HG03097 (cell line): ENCODE data around the gene CYP2B6.
"Not testable (repeated sequence)": the region's sequence is repeated elsewhere in the genome, so short reads cannot be mapped to it uniquely, and the experiment has no call there.

Experiments
- ATAC-seq: cut with Tn5 transposase; IDR thresholded peaks from one replicate; pipeline ENCODE4 v1.9.1; 2021; ENCODE audit not compliant: unreplicated experiment, low FRiP score

The CYP2B6 gene

DNA sequence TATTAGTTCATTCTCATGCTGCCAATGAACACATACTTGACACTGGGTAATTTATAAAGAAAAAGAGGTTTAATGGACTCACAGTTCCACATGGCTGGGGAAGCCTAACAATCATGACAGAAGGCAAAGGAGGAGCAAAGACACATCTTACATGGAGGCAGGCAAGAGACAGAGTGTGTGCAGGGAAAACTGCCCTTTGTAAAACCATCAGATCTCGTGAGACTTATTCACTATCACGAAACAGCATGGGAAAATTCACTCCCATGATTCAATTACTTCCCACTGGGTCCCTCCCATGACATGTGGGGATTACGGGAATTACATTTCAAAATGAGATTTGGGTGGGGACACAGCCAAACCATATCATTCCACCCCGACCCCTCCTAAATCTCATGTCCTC lies 11.3 kb upstream of the CYP2B6 start:
- ATAC-seq: not testable (repeated sequence)

DNA sequence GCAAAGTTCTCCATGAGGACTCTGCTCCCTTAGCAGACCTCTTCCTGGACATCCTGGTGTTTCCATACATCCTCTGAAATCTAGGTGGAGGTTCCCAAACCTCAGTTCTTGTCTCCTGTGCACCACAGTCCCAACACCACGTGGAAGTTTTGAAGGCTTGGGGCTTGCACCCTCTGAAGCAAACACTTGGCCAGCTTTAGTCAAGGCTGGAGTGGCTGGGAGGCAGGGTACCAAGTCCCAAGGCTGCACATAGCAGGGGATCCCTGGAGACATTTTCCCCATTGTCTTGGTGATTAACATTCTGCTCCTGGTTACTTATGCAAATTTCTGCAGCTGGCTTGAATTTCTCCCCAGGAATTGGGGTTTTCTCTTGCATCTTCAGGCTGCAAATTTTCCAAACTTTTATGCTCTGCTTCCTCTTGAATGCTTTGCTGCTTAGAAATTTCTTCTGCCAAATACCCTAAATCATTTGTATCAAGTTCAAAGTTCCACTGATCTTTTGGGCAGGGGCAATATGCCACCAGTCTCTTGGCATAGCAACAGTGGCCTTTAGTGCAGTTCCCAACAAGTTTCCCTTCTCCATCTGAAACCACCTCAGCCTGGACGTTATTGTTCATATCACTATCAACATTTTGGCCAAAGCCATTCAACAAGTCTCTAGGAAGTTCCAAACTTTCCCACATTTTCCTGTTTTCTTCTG lies 10.2 kb upstream of the CYP2B6 start:
- ATAC-seq: not testable (repeated sequence)

GRCh38 chr19:40981591-40981990 lies 9.5 kb upstream of the CYP2B6 start:
- ATAC-seq: no peak

DNA sequence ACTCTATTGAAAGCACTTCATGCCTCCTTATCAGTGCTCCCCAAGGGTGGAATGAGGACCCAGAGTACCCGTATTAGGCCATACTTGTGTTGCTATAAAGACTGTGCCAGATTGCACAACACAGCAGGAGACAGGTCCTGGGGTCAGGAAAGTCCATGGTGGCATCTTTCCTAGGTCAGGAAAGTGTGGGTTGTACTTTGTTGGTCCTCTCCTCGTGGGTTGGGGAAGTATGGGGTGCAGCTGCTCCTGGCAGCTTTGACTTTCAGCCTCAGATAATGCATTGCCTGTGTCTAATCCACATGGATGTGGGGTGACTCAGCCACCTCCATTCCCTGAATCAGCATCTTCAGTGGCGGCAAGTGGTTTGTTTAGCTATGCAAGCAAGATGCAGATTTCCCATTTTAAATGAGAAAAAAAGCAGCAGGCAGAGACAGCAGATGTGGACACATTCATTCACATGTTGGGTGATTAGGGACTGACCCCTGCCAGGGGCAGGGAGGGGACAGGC lies 8.4 kb upstream of the CYP2B6 start:
- no peak for ATAC-seq

GRCh38 chr19:40989453-40989852 lies 1.6 kb upstream of the CYP2B6 start:
- ATAC-seq: no peak

GRCh38 chr19:40995355-40995754 lies 4.3 kb downstream of the CYP2B6 start:
- no peak for ATAC-seq

- not testable (repeated sequence) for ATAC-seq
Observed at GRCh38 chr19:40999018-40999417, 7.9 kb downstream of the CYP2B6 start.

DNA sequence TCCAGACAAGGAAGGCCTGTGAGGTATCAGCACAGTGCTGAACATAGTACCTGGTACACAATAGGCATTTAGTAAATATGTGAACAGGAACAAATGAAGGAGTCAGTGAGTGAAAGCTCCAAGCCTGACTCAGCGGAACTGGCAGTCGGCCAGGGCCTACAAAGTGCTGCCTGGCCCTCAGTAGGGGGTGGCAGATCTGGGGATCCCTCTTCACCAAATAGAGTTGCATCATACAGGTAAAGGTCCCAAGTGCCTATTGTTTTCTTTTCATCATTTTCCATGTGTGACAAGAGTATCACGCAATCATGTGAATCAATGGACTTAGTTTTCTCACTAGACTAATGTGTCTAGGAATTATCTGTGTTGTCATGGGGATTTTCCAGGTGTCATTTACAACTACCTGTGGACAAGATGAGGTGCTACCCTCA lies 9.2 kb downstream of the CYP2B6 start:
- ATAC-seq: no peak

- no peak for ATAC-seq
Observed at GRCh38 chr19:41001243-41001971, 10.3 kb downstream of the CYP2B6 start.

GRCh38 chr19:41003656-41004055 lies 12.6 kb downstream of the CYP2B6 start:
- not testable (repeated sequence) for ATAC-seq

- ATAC-seq: no peak
Observed at GRCh38 chr19:41009700-41010235, 18.7 kb downstream of the CYP2B6 start.

DNA sequence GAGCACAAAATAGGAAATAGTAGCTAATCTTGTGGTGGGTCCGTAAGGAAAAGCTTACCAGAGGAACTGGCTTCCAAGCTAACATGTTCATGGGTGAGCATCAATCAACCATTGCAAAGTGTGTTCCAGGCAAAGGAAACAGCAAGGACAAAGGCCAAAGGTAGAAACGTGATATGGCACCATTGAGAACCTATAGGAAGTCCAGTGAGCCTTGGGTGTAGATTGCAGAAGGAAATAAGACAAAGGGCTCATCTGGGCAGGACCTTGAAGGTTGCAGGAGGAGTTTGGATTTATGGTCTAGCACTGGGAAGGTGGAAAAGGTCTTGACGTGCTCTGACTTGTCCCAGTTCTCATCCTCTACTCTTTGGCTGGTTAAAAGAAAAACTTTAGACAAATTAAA lies 22.3 kb downstream of the CYP2B6 start:
- ATAC-seq: no peak

- ATAC-seq: no peak
Observed at GRCh38 chr19:41014643-41015042, 23.6 kb downstream of the CYP2B6 start.

DNA sequence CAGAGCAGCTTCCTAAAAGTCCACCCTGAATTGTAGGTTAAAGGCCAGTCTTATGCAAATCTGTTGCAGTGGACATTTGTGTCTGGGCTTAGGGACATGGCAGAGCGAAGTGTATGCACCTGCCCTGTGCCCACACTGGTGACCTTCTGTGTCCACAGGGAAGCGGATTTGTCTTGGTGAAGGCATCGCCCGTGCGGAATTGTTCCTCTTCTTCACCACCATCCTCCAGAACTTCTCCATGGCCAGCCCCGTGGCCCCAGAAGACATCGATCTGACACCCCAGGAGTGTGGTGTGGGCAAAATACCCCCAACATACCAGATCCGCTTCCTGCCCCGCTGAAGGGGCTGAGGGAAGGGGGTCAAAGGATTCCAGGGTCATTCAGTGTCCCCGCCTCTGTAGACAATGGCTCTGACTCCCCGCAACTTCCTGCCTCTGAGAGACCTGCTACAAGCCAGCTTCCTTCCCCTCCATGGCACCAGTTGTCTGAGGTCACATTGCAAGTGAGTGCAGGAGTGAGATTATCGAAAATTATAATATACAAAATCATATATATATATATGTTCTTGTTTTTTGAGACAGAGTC lies 25.5 kb downstream of the CYP2B6 start:
- ATAC-seq: no peak

DNA sequence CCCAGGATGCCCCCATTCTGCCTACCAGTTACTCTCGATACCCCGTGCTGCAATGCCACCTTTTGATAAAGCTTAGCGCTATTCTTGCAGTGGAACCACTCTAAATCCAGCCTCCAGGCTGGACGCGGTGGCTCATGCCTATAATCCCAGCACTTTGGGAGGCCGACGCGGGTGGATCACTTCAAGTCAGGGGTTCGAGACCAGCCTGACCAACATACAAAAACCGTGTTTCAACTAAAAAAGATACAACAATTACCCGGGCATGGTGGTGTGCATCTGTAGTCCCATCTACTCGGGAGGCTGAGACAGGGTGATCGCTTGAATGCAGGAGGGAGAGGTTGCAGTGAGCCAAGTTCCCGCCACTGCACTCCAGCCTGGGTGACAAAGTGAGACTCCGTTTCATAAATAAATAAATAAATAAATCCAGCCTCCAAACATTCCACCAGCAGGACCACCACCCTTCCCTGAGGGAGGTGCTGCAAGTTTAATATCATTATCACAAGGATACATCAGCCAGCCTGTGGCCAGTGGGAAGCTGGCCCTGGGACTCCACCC lies 27.7 kb downstream of the CYP2B6 start:
- ATAC-seq: no peak

DNA sequence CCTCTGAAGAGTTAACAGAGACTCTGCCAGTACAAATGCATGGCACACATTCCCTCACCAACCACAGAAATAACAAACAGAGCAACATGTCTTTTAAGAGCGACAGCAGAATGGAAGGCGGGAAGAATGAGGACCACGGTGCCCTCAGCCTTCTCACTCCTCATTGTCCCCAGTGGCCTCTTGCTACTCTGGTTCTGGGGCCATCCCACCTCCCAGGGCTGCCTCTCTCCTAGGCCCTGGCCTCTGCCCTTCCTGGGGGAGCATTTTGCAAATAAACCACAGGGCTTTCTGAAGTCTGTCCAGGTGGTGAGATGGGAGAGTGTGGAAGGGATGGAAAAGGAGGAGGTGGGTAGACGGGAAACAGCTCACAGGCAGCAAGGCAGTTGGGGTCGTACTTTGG lies 28.3 kb downstream of the CYP2B6 start:
- ATAC-seq: no peak

DNA sequence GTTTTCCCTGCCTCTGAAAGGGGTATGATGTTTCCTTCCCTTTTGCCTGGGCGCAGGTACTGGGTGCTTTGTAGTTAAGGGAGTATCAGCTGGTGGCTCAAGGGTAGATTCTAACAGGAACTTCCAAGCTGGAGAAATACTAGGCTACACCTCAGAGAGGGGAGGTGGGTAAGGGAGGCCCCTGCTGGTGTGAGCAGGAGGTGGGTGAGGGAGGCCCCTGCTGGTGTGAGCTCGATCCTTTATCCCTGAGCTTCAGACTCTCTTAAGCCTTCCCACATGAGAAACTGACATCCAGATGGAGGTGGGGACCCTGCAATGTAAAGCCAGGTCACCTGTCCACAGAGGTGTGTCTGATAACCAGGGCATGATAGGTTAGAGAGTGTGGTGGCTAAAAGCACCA lies 32.1 kb downstream of the CYP2B6 start:
- no peak for ATAC-seq

DNA sequence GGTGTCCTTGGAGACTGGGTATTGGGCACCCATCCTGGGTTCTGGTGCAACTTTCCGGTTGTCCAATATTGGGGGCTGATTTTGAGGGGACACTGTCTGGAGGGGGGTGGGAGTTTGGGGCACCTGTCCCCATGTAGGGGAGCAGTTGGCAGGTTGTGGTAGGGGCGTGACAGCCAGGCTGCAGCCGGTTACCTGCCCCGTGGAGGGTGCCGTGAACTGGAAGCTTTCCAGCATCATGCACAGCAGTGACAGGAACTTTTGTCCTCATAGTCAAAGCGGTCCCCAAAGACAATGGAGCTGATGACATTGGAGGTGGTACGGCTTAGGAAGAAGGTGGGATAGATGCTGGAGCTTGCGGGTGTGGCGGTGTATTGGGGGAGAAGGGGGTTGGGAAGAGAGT lies 34.3 kb downstream of the CYP2B6 start:
- ATAC-seq: no peak

DNA sequence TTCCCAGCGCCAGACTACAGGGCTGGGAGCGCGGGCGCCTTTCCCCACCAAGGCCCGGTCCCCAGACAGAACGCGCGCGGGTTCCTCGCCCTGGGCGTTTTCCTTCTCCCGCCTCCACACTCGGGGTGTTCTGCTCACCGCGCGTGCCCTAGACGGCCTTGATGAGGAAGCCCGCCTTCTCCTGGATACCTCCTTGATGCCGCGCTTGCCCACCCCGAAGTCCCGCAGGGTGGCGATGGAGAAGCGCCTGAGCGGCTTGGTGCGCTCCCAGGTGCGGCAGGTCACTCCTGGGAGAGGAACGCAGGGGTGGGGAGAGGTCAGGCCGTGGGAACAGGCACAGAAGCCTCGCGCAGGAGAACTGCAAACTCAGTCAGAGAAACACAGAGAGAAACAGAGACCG lies 34.8 kb downstream of the CYP2B6 start:
- no peak for ATAC-seq

DNA sequence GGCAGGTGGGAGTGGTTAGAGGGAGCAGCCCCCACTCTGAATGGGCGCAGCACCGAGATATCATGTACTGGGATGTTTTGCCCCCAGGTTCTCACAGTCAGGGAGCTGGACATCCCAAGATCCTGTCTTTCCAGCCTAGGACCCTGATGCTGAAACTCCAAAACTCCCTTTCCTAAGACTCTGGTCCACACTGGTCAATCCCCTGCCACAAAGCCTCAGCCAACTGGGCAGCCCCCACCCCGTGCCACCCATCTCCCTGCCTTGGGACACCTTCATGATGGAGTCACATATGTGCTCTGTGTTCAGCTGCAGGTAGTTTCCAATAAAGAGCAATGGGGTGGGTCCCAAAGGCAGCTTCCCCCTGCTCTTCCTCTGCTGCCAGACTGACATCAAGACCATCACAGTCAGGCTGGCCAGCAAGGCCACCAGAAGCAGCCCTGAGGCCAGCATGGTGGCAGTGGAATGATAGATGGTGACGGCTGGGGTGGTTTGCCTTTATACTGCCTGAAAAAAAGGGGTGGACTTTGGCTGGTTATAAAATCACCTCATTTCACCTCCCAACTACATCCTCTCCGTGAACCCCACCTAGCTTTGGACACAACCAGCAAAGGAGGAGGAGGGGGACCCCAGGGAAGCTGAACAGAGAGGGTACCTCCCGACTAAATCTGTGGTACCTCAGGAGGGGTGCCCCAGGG lies 36.3 kb downstream of the CYP2B6 start:
- no peak for ATAC-seq
